ENCODE results near the gene SLC4A3. TPM values are rescaled to one million over a fixed set of nuclear protein-coding genes. Genes with fewer than 3 reads are reported as not detected.
A peak's percentile ranks its signal among the peaks of the same experiment; 100 is the strongest.

Gene SLC4A3
- total and polyA plus RNA-seq, 12 donors = 197 to 671 (median 370) TPM

GRCh38 chr2:219616550-219616949 lies 10.9 kb upstream of the SLC4A3 start:
- H3K27ac ChIP-seq = peak overlapping the region in 9 of 10 donors; percentile 38 to 79 (median 74)
- peak; percentile 66 to 89 (median 80) for ATAC-seq
- 38 to 51% methylated on average over 4 of the region's 4 CpGs for WGBS, 2 donors
- intact Hi-C loops (cut with DNase I) = no loop called here
- no peak overlapping the region for H3K4me3 ChIP-seq
- no peak for TF ChIP-seq CTCF (IDR thresholded peaks at IDR 0.05)
- no peaks in the 10 kb centered on the region for H3K9me3 ChIP-seq
- H3K4me1 ChIP-seq = peaks cover 3 to 51% (median 27%) of the 10 kb centered on the region in 9 donors
- DNase-seq = peak; percentile 53 to 66
- H3K27me3 ChIP-seq = no peaks in the 10 kb centered on the region
- H3K36me3 ChIP-seq = peaks cover 0 to 41% (median 5%) of the 10 kb centered on the region in 9 donors

GRCh38 chr2:219618733-219619122 lies 8.7 kb upstream of the SLC4A3 start:
- H3K27ac ChIP-seq = peak overlapping the region in 8 of 10 donors; percentile 7 to 79 (median 24)
- TF ChIP-seq CTCF (IDR thresholded peaks at IDR 0.05) = no peak
- DNase-seq (no peak), ATAC-seq (no peak)
- no peaks in the 10 kb centered on the region for H3K27me3 ChIP-seq
- H3K4me3 ChIP-seq = no peak overlapping the region
- WGBS, 2 donors = 75 to 86% methylated on average over 3 of the region's 3 CpGs
- H3K36me3 ChIP-seq = peaks cover 0 to 28% (median 0%) of the 10 kb centered on the region in 9 donors
- H3K9me3 ChIP-seq = no peaks in the 10 kb centered on the region
- intact Hi-C loops (cut with DNase I) = no loop called here
- H3K4me1 ChIP-seq = peaks cover 3 to 62% (median 27%) of the 10 kb centered on the region in 9 donors

GRCh38 chr2:219619235-219619634 lies 8.2 kb upstream of the SLC4A3 start:
- Histone ChIP-seq H3K9me3 (no peaks in the 10 kb centered on the region), H3K36me3 (peaks cover 0 to 23% (median 0%) of the 10 kb centered on the region in 9 donors), H3K4me3 (no peak overlapping the region), H3K4me1 (peaks cover 3 to 66% (median 30%) of the 10 kb centered on the region in 9 donors), H3K27me3 (no peaks in the 10 kb centered on the region), H3K27ac (peak overlapping the region in 2 of 10 donors; percentile 27 to 40)
- DNase-seq (no peak), ATAC-seq (no peak)
- peak in 2 of 9 donors; percentile 13 to 26 for TF ChIP-seq CTCF (IDR thresholded peaks at IDR 0.05)
- intact Hi-C loops (cut with DNase I) = no loop called here
- 33 to 41% methylated on average over 4 of the region's 4 CpGs for WGBS, 2 donors

GRCh38 chr2:219620546-219620945 lies 6.9 kb upstream of the SLC4A3 start:
- ATAC-seq (no peak), DNase-seq (no peak)
- peaks cover 0 to 11% (median 0%) of the 10 kb centered on the region in 9 donors for H3K36me3 ChIP-seq
- no peak overlapping the region for H3K4me3 ChIP-seq
- no peak for TF ChIP-seq CTCF (IDR thresholded peaks at IDR 0.05)
- H3K27me3 ChIP-seq = peaks cover 0 to 2% (median 0%) of the 10 kb centered on the region in 7 donors
- H3K27ac ChIP-seq = no peak overlapping the region
- intact Hi-C loops (cut with DNase I) = loop anchor here in 2 of 10 donors (5.0 kb wide), 2 partner anchors 48 to 218 kb away; partner anchors contain the start of genes INHA (in 1 of the 2) and OBSL1 (in 1 of the 2)
- WGBS, 2 donors = 83 to 85% methylated on average over 6 of the region's 6 CpGs
- no peaks in the 10 kb centered on the region for H3K9me3 ChIP-seq
- H3K4me1 ChIP-seq = peaks cover 7 to 71% (median 35%) of the 10 kb centered on the region in 9 donors
